HCT116 (cell line): ENCODE measurements around the gene IFT74.

Experiments
- CEBPB ChIP-seq: IDR thresholded peaks from 2 replicates; pipeline ENCODE4 v1.6.1; 2012; ENCODE audit warnings: low read depth
- CTCF ChIP-seq, 3 experiments: fragments of 200-600 bp in 1 of 3; sonication (generic) in 1 of 3; IDR thresholded peaks in 2 of 3; conservative IDR thresholded peaks in 1 of 3; 2 replicates each; pipeline ENCODE4 v1.5.1; 2012 to 2017; ENCODE audit warnings: low read depth in 2 of 3, low read length in 2 of 3, antibody characterized with exemption in 1 of 3, borderline replicate concordance in 1 of 3, control low read depth in 1 of 3, mild to moderate bottlenecking in 1 of 3, mixed read lengths in 1 of 3, mixed run types in 1 of 3, moderate library complexity in 1 of 3; ENCODE audit not compliant: insufficient read depth in 1 of 3
- ELF1 ChIP-seq: IDR thresholded peaks from 2 replicates; pipeline ENCODE4 v1.6.1; 2012; ENCODE audit warnings: low read depth, borderline replicate concordance
- EZH2 ChIP-seq: fragments of 200-600 bp; sonication (generic); IDR thresholded peaks from 2 replicates; pipeline ENCODE4 v1.6.1; 2017; ENCODE audit warnings: antibody characterized with exemption, mixed run types
- EZH2phosphoT487 ChIP-seq: fragments of 200-600 bp; IDR thresholded peaks from 2 replicates; pipeline ENCODE4 v1.6.1; 2018; ENCODE audit warnings: antibody characterized with exemption, borderline replicate concordance
- POLR2A ChIP-seq: IDR thresholded peaks from 2 replicates; pipeline ENCODE4 v1.7.0; 2011; ENCODE audit warnings: borderline replicate concordance; ENCODE audit not compliant: insufficient read depth, insufficient read length; ENCODE audit errors: extremely low read depth
- POLR2AphosphoS5 ChIP-seq: IDR thresholded peaks from 2 replicates; pipeline ENCODE4 v1.6.1; 2011; ENCODE audit warnings: mild to moderate bottlenecking, low read depth, low read length, moderate library complexity
- TCF7L2 ChIP-seq: IDR thresholded peaks from 2 replicates; pipeline ENCODE4 v1.7.0; 2011; ENCODE audit warnings: borderline replicate concordance, inconsistent platforms; ENCODE audit not compliant: insufficient read depth, insufficient read length; ENCODE audit errors: extremely low read depth
- YY1 ChIP-seq: IDR thresholded peaks from 2 replicates; pipeline ENCODE4 v1.6.1; 2011; ENCODE audit warnings: low read length, low read depth, moderate library complexity, mild to moderate bottlenecking; ENCODE audit not compliant: insufficient replicate concordance; ENCODE audit errors: extremely low read depth
- ZNF274 ChIP-seq: fragments of 200-500 bp; sonication (Bioruptor generic); IDR thresholded peaks from 2 replicates; pipeline ENCODE4 v1.6.1; 2014; ENCODE audit warnings: mild to moderate bottlenecking, low read depth, low read length, inconsistent platforms

- TF ChIP-seq POLR2AphosphoS5, result no peak
- TF ChIP-seq CTCF (IDR thresholded peaks at IDR 0.05 in 2 of 3, conservative IDR thresholded peaks at IDR 0.05 in 1 of 3; ENCODE audit: borderline replicate concordance in 1 of 3, insufficient read depth in 1 of 3, low read depth in 2 of 3, low read length in 2 of 3), result no peak
- no peak for TF ChIP-seq CEBPB
- TF ChIP-seq EZH2phosphoT487, result no peak
- no peak for TF ChIP-seq ZNF274
- TF ChIP-seq POLR2A, result no peak
- no peak for TF ChIP-seq TCF7L2
- no peak for TF ChIP-seq ELF1
- no peak for TF ChIP-seq EZH2
- TF ChIP-seq YY1, result no peak
These were observed 4.4 kb upstream of the IFT74 start for GRCh38 chr9:26951794-26952193.
